Body of pancreas (tissue), 4 donors: ENCODE results near the gene RNF10. TPM values are rescaled to one million over a fixed set of nuclear protein-coding genes. Genes with fewer than 3 reads are reported as not detected.

Source experiments
- ATAC-seq: fragments of 150-250 bp; one replicate; pipeline ENCODE4 v1.9.1; 2016
- DNase-seq, 4 donors: peaks; one replicate each; pipeline ENCODE4 v3.0.0-alpha.2; 2019
- H3K27ac ChIP-seq, 4 donors: fragments of 200-600 bp; sonication (generic); 1 replicate in 3 of 4; 2 replicates in 1 of 4; pipeline versions ENCODE4 v1.5.1 to v1.6.1; 2016 to 2019; ENCODE audit warnings: mild to moderate bottlenecking in 1 of 4, mixed read lengths in 1 of 4, moderate library complexity in 1 of 4
- H3K27me3 ChIP-seq, 2 donors: fragments of 200-600 bp; sonication (generic); one replicate each; pipeline ENCODE4 v1.6.0; 2016; ENCODE audit warnings: mild to moderate bottlenecking in 1 of 2
- H3K36me3 ChIP-seq, 2 donors: fragments of 200-600 bp; sonication (generic); replicated peaks in 1 of 2; 2 replicates each; pipeline ENCODE4 v1.5.1; 2016; ENCODE audit warnings: low read depth in 2 of 2; ENCODE audit not compliant: insufficient read depth in 1 of 2
- H3K4me1 ChIP-seq: fragments of 200-600 bp; sonication (generic); one replicate; pipeline ENCODE4 v1.6.0; 2016
- H3K4me3 ChIP-seq, 2 donors: fragments of 200-600 bp; sonication (generic); 1 replicate in 1 of 2; 2 replicates in 1 of 2; pipeline ENCODE4 v1.5.1; 2016 to 2019
- H3K9me3 ChIP-seq, 3 donors: fragments of 200-600 bp; sonication (generic); 1 replicate in 2 of 3; 2 replicates in 1 of 3; pipeline ENCODE4 v1.5.1; 2016
- CTCF ChIP-seq, 7 experiments: fragments of 450-650 bp in 4 of 7; fragments of 200-600 bp in 3 of 7; sonication (generic) in 3 of 7; IDR thresholded peaks; one replicate each; pipeline ENCODE4 v1.5.1; 2016 to 2019; ENCODE audit warnings: antibody characterized with exemption in 7 of 7
- POLR2A ChIP-seq, 3 donors: fragments of 450-650 bp; IDR thresholded peaks; one replicate each; pipeline ENCODE4 v1.6.1; 2016; ENCODE audit warnings: antibody characterized with exemption in 3 of 3, mild to moderate bottlenecking in 2 of 3
- WGBS, 2 donors: methylation state at CpG; one replicate each; pipeline ENCODE4 v1.1.5; 2017; 5-methylcytosine and 5-hydroxymethylcytosine counted together
- intact Hi-C: fragments of 100-400 bp; cut with DNase I; formaldehyde crosslinking; loops from one replicate; pipeline ENCODE4 v1.15.1; 2023
- total RNA-seq, 2 donors: library from RNA; depleted of rRNA; stranded (reverse); fragments of >200 nt; gene quantifications; one replicate each; pipeline ENCODE4 v1.1.0, GENCODE V29; 2016

The RNF10 gene
- total RNA-seq, 2 donors from 2014 or later, result 62.5 to 124 TPM

DNA sequence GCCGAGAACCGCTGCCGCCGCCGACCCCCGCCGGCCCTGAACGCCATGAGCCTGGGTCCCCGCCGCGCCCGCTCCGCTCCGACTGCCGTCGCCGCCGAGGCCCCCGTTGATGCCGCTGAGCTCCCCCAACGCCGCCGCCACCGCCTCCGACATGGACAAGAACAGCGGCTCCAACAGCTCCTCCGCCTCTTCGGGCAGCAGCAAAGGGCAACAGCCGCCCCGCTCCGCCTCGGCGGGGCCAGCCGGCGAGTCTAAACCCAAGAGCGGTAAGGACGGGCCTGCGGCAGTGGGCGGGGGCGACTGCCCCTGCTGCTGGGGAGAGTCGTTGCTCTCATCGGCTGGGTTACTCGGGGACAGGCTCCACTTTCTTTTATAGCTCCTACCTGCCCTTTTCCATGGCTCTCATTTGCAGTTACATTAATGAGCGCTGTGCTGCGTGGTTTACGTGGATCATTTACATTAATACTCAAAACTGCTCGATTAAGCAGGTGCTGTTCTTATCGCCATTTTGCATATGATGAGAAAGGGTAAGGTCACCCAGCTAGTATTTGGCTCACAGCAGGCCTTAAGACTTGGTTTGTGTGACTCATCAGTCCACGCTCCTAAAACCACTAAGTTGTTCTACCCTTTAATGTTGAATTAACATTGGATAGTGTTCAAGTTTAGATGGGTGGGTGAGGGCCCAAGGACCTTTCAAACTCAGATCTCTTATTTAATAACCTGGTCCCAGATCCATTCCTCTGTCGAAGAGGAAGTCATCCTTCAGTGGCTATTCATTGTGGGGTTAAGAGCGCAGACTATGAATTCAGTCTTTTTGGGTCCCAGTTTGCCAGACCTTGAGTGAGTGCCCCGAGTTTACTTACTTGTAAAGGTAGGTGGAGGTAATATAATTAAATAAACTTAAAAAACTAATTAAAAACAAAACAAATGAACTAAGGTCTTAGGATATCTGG, 823 bp downstream of the RNF10 start:
- 1 to 2% methylated on average over 14 to 52 of the region's 52 CpGs for WGBS, 2 donors

DNA sequence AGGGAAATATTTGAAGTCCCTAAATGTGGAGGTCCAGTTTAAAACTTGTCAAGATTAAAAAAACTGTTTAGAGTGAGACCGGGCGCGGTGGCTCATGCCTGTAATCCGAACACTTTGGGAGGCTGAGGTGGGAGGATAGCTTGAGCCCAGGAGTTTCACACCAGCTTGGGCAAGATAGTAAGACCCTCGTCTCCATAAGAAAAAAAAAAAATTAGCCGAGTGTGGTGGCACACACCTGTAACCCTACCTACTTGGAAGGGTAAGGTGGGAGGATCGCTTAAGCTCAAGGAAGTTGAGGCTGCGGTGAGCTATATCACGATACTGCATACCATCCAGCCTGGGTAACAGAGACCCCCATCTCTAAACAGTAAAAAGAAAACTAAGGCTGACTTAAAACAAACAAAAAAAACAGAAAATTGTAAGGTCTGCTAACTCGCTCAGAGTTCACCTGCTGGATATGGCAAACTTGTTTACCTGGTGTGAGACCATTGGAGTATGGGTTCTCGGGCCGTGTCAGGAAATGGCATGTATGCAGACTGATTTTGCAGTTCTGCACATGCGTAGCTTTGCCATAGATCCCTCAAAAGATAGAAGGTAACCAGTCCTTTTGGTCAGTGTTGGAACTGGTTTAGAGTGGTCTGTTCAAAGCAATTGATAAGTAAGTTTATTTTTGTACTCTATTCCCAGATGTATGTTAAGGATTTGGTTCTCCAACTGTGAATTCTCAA, 2.1 kb downstream of the RNF10 start:
- DNase-seq (peak in 3 of 4 donors; percentile 25 to 50 (median 32)), ATAC-seq (no peak)
- intact Hi-C loops, result no loop called here
- Histone ChIP-seq H3K27me3 (no peaks in the 10 kb centered on the region), H3K36me3 (no peaks in the 10 kb centered on the region), H3K9me3 (no peaks in the 10 kb centered on the region), H3K4me1 (peaks cover 52% of the 10 kb centered on the region), H3K27ac (peak overlapping the region in 3 of 4 donors; percentile 76 to 94 (median 86)), H3K4me3 (peak overlapping the region in 1 of 2 donors; percentile 79)
- WGBS, 2 donors, result 8 to 12% methylated on average over 13 of the region's 13 CpGs
- no peak for TF ChIP-seq CTCF (IDR thresholded peaks at IDR 0.05)
- peak in 1 of 3 donors; percentile 7 for TF ChIP-seq POLR2A (IDR thresholded peaks at IDR 0.05)

More for the DNA sequence above, 823 bp downstream of the RNF10 start:
- Histone ChIP-seq H3K9me3 (no peaks in the 10 kb centered on the region), H3K27ac (peak overlapping the region; percentile 86 to 94 (median 92)), H3K4me3 (peak overlapping the region; percentile 74 to 79), H3K4me1 (peaks cover 43% of the 10 kb centered on the region), H3K36me3 (no peaks in the 10 kb centered on the region), H3K27me3 (no peaks in the 10 kb centered on the region)
- intact Hi-C loops, result no loop called here
- DNase-seq, result peak; percentile 46 to 59 (median 54)
- peak; percentile 47 for ATAC-seq
- TF ChIP-seq POLR2A (IDR thresholded peaks at IDR 0.05) (no peak), CTCF (IDR thresholded peaks at IDR 0.05) (peak in 1 of 7 experiments; percentile 6)

- H3K27me3 ChIP-seq, result no peaks in the 10 kb centered on the region
- no peaks in the 10 kb centered on the region for H3K36me3 ChIP-seq
- ATAC-seq (no peak), DNase-seq (no peak)
- intact Hi-C loops, result no loop called here
- peak overlapping the region; percentile 7 to 94 (median 81) for H3K27ac ChIP-seq
- H3K9me3 ChIP-seq, result no peaks in the 10 kb centered on the region
- WGBS, 2 donors, result 14 to 20% methylated on average over 4 of the region's 4 CpGs
- TF ChIP-seq CTCF (IDR thresholded peaks at IDR 0.05), result no peak
- no peak for TF ChIP-seq POLR2A (IDR thresholded peaks at IDR 0.05)
- H3K4me3 ChIP-seq, result no peak overlapping the region
- peaks cover 68% of the 10 kb centered on the region for H3K4me1 ChIP-seq
Observed at GRCh38 chr12:120537856-120538220, 3.7 kb downstream of the RNF10 start.

- intact Hi-C loops, result no loop called here
- peak; percentile 54 for ATAC-seq
Observed at GRCh38 chr12:120538281-120539156, 4.4 kb downstream of the RNF10 start.

More at GRCh38 chr12:120538281-120539156, 4.4 kb downstream of the RNF10 start:
- 3 to 6% methylated on average over 6 of the region's 6 CpGs for WGBS, 2 donors
- peak; percentile 63 to 79 (median 72) for DNase-seq
- H3K36me3 ChIP-seq, result no peaks in the 10 kb centered on the region
- TF ChIP-seq CTCF (IDR thresholded peaks at IDR 0.05) (no peak), POLR2A (IDR thresholded peaks at IDR 0.05) (no peak)
- no peak overlapping the region for H3K4me3 ChIP-seq
- peak overlapping the region; percentile 7 to 94 (median 81) for H3K27ac ChIP-seq
- H3K9me3 ChIP-seq, result no peaks in the 10 kb centered on the region
- H3K4me1 ChIP-seq, result peaks cover 75% of the 10 kb centered on the region
- H3K27me3 ChIP-seq, result no peaks in the 10 kb centered on the region
